ENCODE data around the gene EPC1.

EPC1 gene

GRCh38 chr10:32328499-32328898 lies 18.5 kb downstream of the EPC1 start:
- H3K36me3 ChIP-seq (ENCODE audit: insufficient read depth, low read length), result peaks cover 10% of the 10 kb centered on the region; the same call in 1 of the 2 replicates
- H3F3A ChIP-seq (ENCODE audit: low read depth), result no peaks in the 10 kb centered on the region
- H3K9ac ChIP-seq (ENCODE audit: low read depth, low read length, poor library complexity, severe bottlenecking), result no peak overlapping the region
- H3K4me3 ChIP-seq (ENCODE audit: low read length, poor library complexity, severe bottlenecking), result no peak overlapping the region
- no peaks in the 10 kb centered on the region for H3K9me3 ChIP-seq (ENCODE audit: insufficient read depth, low read depth, low read length)
- H3K27me3 ChIP-seq (ENCODE audit: insufficient read depth, low read length, poor library complexity, severe bottlenecking), result no peaks in the 10 kb centered on the region
- H3K79me2 ChIP-seq (ENCODE audit: insufficient read depth, low read length), result peaks cover 100% of the 10 kb centered on the region
- H2AFZ ChIP-seq (ENCODE audit: low read length), result no peak overlapping the region
- TF ChIP-seq CTCF (conservative IDR thresholded peaks at IDR 0.05; ENCODE audit: low read length) (no peak), EZH2phosphoT487 (IDR thresholded peaks at IDR 0.05; ENCODE audit: borderline replicate concordance) (no peak)
- H4K20me1 ChIP-seq (ENCODE audit: insufficient read depth, low read length, poor library complexity, severe bottlenecking), result peaks cover 93% of the 10 kb centered on the region
- H3K4me1 ChIP-seq (ENCODE audit: insufficient read depth, low read length, poor library complexity, severe bottlenecking), result peaks cover 29% of the 10 kb centered on the region
- no peaks in the 10 kb centered on the region for H3K9me2 ChIP-seq (replicated peaks; ENCODE audit: low read depth, low read length)
- H3K4me2 ChIP-seq (ENCODE audit: low read depth, low read length, poor library complexity, severe bottlenecking), result no peak overlapping the region

GRCh38 chr10:32327364-32327691 lies 19.6 kb downstream of the EPC1 start:
- Histone ChIP-seq H3K9me3 (ENCODE audit: insufficient read depth, low read depth, low read length) (no peaks in the 10 kb centered on the region), H3K4me2 (ENCODE audit: low read depth, low read length, poor library complexity, severe bottlenecking) (no peak overlapping the region), H3K9me2 (replicated peaks; ENCODE audit: low read depth, low read length) (no peaks in the 10 kb centered on the region), H3K27me3 (ENCODE audit: insufficient read depth, low read length, poor library complexity, severe bottlenecking) (no peaks in the 10 kb centered on the region), H2AFZ (ENCODE audit: low read length) (no peak overlapping the region), H3K36me3 (ENCODE audit: insufficient read depth, low read length) (peaks cover 13% of the 10 kb centered on the region; the same call in 1 of the 2 replicates), H3K4me3 (ENCODE audit: low read length, poor library complexity, severe bottlenecking) (no peak overlapping the region), H3K4me1 (ENCODE audit: insufficient read depth, low read length, poor library complexity, severe bottlenecking) (peaks cover 24% of the 10 kb centered on the region), H3F3A (ENCODE audit: low read depth) (no peaks in the 10 kb centered on the region), H3K79me2 (ENCODE audit: insufficient read depth, low read length) (peaks cover 100% of the 10 kb centered on the region), H3K9ac (ENCODE audit: low read depth, low read length, poor library complexity, severe bottlenecking) (no peak overlapping the region), H4K20me1 (ENCODE audit: insufficient read depth, low read length, poor library complexity, severe bottlenecking) (peaks cover 95% of the 10 kb centered on the region)
- TF ChIP-seq EZH2phosphoT487 (IDR thresholded peaks at IDR 0.05; ENCODE audit: borderline replicate concordance) (no peak), CTCF (conservative IDR thresholded peaks at IDR 0.05; ENCODE audit: low read length) (no peak)

GRCh38 chr10:32326680-32327363 lies 20.1 kb downstream of the EPC1 start:
- Histone ChIP-seq H3K9me2 (replicated peaks; ENCODE audit: low read depth, low read length) (no peaks in the 10 kb centered on the region), H3K4me3 (ENCODE audit: low read length, poor library complexity, severe bottlenecking) (no peak overlapping the region), H3K9ac (ENCODE audit: low read depth, low read length, poor library complexity, severe bottlenecking) (no peak overlapping the region), H3K4me2 (ENCODE audit: low read depth, low read length, poor library complexity, severe bottlenecking) (no peak overlapping the region), H2AFZ (ENCODE audit: low read length) (no peak overlapping the region), H3K27me3 (ENCODE audit: insufficient read depth, low read length, poor library complexity, severe bottlenecking) (no peaks in the 10 kb centered on the region), H4K20me1 (ENCODE audit: insufficient read depth, low read length, poor library complexity, severe bottlenecking) (peaks cover 95% of the 10 kb centered on the region), H3K9me3 (ENCODE audit: insufficient read depth, low read depth, low read length) (no peaks in the 10 kb centered on the region), H3K4me1 (ENCODE audit: insufficient read depth, low read length, poor library complexity, severe bottlenecking) (peaks cover 22% of the 10 kb centered on the region), H3K36me3 (ENCODE audit: insufficient read depth, low read length) (peaks cover 16% of the 10 kb centered on the region; the same call in 1 of the 2 replicates), H3K79me2 (ENCODE audit: insufficient read depth, low read length) (peaks cover 100% of the 10 kb centered on the region), H3F3A (ENCODE audit: low read depth) (no peaks in the 10 kb centered on the region)
- TF ChIP-seq EZH2phosphoT487 (IDR thresholded peaks at IDR 0.05; ENCODE audit: borderline replicate concordance) (no peak), CTCF (conservative IDR thresholded peaks at IDR 0.05; ENCODE audit: low read length) (no peak)

Data from Loucy (cell line).